G401.6 (cell line): Measurements from ENCODE around the gene TCEAL7.

Source experiments
- FAIRE-seq: peaks from 2 replicates; lab custom pipeline; 2012; peaks lifted over from hg19 to GRCh38; lab: Jason Lieb, UNC

The TCEAL7 gene

DNA sequence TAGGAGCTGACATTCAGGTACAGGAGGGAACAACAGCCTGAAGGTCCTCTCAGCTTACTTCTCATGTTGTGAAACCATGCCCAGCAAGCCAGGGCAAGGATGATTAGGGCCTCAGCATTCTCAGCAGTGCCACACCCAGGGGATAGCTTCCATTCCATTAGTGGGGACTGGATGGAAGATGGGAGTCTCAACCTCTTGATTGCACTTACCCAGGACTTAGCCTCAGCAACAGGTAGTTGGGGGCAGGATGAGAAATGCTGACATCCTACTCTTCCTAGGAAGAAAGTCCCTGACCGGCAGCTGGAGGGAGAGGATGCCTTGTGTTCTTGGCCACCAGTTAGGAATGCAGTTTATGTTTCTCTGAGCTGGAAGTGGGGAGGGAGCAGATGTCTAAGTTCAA lies 37.5 kb downstream of the TCEAL7 start:
- FAIRE-seq, result no peak

GRCh38 chrX:103369479-103369878 lies 39.4 kb downstream of the TCEAL7 start:
- FAIRE-seq, result no peak

GRCh38 chrX:103372886-103373285 lies 42.8 kb downstream of the TCEAL7 start:
- FAIRE-seq, result no peak

DNA sequence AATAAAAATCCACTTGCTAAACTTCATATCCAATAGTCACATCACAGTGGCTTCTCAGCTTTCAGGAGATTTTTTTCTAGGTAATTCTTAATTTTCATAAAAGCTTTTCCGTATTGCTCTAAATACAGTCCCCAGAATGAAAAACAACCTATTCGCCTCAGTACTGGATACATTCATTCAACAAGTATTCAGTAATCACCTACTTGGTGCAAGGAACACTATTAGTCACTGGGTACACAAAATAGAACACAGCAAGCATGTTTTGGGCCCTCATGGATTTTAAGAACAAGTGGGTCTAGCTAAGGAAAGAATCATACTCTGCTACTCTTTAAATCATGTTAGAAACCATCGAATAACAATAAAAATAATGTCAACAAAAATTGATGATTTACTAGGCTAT lies 43.5 kb downstream of the TCEAL7 start:
- no peak for FAIRE-seq

GRCh38 chrX:103376118-103376978 lies 46.3 kb downstream of the TCEAL7 start, which contains the start of gene BEX3:
Gene BEX3, plus strand, starts transcription at chrX:103376538. Its CDS starts 984 bp downstream, at chrX:103377522.
- FAIRE-seq, result no peak

DNA sequence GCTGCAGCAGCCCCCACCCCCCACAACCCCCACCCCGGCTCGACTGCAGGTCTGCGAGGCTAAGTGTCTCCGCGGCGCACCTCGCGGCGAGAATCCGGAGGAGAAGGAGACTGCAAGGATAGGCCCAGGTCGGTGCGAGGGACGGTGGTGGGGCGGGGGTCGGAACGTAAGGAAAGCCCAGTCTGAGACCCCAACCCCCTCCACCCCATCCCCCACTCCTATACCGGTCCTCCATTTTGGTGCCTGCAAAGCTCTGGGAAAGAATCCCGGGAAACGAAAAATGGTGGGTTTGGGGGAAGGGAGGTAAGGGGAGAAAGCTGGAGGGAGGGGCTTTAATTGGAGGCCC lies 46.9 kb downstream of the TCEAL7 start:
- FAIRE-seq, result no peak

- FAIRE-seq, result no peak
Measured at GRCh38 chrX:103378990-103379389, 49.0 kb downstream of the TCEAL7 start.
